Measurements from ENCODE around the gene TMUB1. TPM values are rescaled to one million over a fixed set of nuclear protein-coding genes. Genes with fewer than 3 reads are reported as not detected.

TMUB1 gene
- total RNA-seq, 1 donor from 2014 or later: 40.3 TPM

DNA sequence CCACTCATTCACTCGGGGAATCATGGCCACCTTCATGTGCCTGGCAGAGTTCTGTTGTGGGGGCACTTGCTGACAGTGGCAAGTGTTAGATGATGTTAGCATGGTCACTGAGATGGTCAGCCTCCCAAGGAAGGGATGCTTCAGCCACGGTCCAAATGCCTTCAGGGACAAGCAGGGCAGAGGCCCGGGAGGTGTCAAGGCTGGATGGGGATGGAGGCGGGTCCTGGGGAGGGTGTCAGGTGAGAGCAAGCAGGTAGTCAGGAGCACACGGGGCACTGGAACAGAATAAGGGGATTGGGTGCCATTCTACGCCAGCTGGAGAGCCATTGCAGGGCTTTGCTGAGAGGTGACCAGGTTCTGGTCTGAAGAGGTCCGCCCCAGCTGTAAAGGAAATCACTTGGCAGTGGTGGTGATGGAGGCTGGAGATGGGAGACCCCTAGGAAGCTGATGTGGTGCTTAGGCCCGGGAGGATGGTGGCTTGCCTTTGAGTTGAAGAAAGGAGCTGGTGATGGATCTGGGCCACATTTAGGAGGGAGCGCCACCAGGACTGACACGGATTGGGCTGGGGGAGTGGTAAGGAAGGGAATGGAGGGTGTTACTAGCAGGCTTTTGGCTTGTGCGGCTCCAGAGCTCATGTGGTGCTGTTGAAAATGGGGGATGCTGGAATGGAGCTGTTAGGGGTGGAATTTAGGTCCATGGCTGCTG is 27.1 kb upstream of the TMUB1 start:
- Histone ChIP-seq H3K27me3 (no peaks in the 10 kb centered on the region), H3K27ac (peak overlapping the region; percentile 79), H3K4me3 (peak overlapping the region in 1 of 2 donors; percentile 1), H3K4me1 (peaks cover 41% of the 10 kb centered on the region), H3K9me3 (no peaks in the 10 kb centered on the region), H3K36me3 (no peaks in the 10 kb centered on the region)
- TF ChIP-seq POLR2AphosphoS5 (IDR thresholded peaks at IDR 0.05; ENCODE audit: insufficient read depth in 1 of 2, low read depth in 1 of 2) (no peak), POLR2A (IDR thresholded peaks at IDR 0.05) (no peak)
- TF ChIP-seq, protein P1, sequence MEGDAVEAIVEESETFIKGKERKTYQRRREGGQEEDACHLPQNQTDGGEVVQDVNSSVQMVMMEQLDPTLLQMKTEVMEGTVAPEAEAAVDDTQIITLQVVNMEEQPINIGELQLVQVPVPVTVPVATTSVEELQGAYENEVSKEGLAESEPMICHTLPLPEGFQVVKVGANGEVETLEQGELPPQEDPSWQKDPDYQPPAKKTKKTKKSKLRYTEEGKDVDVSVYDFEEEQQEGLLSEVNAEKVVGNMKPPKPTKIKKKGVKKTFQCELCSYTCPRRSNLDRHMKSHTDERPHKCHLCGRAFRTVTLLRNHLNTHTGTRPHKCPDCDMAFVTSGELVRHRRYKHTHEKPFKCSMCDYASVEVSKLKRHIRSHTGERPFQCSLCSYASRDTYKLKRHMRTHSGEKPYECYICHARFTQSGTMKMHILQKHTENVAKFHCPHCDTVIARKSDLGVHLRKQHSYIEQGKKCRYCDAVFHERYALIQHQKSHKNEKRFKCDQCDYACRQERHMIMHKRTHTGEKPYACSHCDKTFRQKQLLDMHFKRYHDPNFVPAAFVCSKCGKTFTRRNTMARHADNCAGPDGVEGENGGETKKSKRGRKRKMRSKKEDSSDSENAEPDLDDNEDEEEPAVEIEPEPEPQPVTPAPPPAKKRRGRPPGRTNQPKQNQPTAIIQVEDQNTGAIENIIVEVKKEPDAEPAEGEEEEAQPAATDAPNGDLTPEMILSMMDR (IDR thresholded peaks at IDR 0.05): no peak
- DNase-seq (ENCODE audit: extremely low spot score in 2 of 2): no peak
- intact Hi-C loops (cut with DNase I): no loop called here

DNA sequence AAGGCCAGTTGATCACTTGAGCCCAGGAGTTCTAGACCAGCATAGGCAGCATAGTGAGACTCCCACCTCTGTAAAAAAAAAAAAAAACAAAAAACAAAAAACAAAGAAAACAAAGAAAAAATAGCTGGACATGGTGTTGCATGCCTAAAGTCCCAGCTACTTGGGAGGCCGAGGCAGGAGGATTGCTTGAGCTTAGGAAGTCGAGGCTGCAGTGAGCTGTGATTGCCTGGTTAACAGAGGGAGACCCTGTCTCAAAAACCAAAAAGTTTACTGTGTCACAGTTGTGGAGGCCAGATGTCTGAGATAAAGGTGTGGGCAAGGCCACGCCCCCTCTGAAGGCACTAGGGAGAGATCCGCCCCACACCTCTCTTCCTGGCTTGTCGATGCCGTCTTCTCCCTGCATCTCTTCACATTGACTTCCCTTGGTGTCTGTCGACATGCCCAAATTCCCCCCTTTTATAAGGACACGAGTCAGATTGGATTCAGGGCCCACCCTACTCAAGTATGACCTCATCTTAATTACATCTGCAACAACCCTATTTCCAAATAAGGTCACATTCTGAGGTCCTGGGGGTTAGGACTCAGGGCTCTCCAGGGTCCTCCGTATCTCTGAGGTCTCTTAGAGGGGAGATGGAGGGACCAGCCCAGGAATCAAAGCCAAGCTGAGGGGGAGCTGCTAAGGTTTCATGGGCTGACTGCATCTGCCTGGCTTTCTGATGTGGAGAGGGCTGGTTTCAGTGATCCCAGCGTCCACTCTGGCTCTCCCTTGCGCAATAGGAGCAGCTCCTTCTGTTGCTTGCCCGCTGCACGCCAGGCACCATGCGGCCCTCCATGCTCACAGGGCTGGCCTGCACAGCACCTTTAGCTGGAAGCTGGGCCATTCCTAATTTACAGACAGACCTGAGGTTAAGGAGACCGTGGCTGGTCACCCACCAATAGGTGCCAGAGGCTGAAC is 26.1 kb upstream of the TMUB1 start:
- Histone ChIP-seq H3K4me1 (peaks cover 51% of the 10 kb centered on the region), H3K9me3 (no peaks in the 10 kb centered on the region), H3K36me3 (no peaks in the 10 kb centered on the region), H3K27me3 (no peaks in the 10 kb centered on the region), H3K27ac (peak overlapping the region; percentile 79), H3K4me3 (no peak overlapping the region)
- no peak for DNase-seq (ENCODE audit: extremely low spot score in 2 of 2)
- TF ChIP-seq POLR2AphosphoS5 (IDR thresholded peaks at IDR 0.05; ENCODE audit: insufficient read depth in 1 of 2, low read depth in 1 of 2): peak in 1 of 2 donors; percentile 70
- no peak for TF ChIP-seq POLR2A (IDR thresholded peaks at IDR 0.05)
- intact Hi-C loops (cut with DNase I): loop anchor here (2.0 kb wide), 1 partner anchor 15 kb away; no protein-coding TSS in a partner anchor

DNA sequence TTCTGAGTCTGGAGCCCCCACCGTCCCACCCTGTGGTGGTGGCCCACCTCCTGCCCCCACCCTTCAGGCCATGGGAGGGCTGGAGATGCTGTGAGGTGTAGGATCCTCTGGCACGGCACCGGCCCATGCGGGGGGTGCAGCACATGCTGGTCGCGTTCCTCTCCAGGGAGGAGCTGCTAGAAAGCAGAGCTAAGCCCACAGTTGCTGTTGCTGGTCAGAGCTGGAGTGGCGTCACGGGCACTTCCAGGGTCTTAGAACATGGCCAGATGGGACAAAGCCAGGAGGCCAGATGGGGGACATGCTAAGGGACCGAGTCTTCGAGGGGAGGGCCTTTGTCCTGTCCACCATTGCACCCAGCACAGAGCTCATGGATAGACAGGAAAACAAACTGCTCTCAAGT is 24.6 kb upstream of the TMUB1 start:
- H3K36me3 ChIP-seq: no peaks in the 10 kb centered on the region
- H3K9me3 ChIP-seq: no peaks in the 10 kb centered on the region
- DNase-seq (ENCODE audit: extremely low spot score in 2 of 2): no peak
- intact Hi-C loops (cut with DNase I): loop anchor here (2.0 kb wide), 1 partner anchor 13 kb away; no protein-coding TSS in a partner anchor
- H3K4me3 ChIP-seq: no peak overlapping the region
- TF ChIP-seq, protein P1 (IDR thresholded peaks at IDR 0.05): no peak
- TF ChIP-seq POLR2AphosphoS5 (IDR thresholded peaks at IDR 0.05; ENCODE audit: insufficient read depth in 1 of 2, low read depth in 1 of 2) (no peak), POLR2A (IDR thresholded peaks at IDR 0.05) (no peak)
- H3K27me3 ChIP-seq: no peaks in the 10 kb centered on the region
- H3K27ac ChIP-seq: peak overlapping the region; percentile 79
- peaks cover 37% of the 10 kb centered on the region for H3K4me1 ChIP-seq

DNA sequence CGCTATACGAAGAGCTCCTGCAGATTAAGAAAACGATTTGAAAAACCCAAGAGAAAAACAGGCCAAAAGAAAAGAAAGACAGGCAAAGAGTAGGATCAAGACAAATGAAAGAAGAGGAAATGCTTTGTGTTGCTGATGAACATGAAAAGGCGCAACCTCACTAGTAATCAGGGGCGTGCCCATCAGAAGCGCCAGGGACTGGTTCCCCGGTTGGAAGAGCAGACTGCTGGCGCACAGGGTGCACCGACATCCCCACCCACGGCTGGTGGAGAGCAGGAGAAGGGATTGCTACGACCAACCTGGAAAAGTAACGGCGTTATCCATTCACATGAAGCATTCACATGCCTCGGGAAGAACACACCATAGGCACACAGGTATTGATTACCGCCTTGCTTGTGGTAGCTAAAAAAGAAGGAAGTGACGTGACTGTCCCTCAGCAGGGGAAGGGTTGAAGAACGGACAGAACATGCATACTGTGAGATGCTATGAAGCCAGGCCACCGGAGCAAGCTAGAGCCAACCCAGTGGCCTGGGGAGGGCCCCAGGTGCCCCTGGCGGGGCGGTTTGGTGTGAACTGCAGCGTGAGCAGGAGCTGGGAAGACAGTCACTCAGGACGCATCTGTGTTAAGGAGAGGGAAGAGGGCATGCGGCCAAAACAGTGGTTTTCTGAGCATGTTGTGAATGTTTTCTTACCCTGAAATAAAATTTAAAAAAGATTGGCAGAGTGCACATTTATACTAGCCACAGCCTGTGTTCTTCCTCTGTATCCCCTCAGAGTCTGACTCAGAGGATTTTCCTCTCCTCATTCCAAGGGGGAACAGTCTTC is 21.3 kb upstream of the TMUB1 start:
- TF ChIP-seq, protein P1 (IDR thresholded peaks at IDR 0.05): no peak
- TF ChIP-seq POLR2AphosphoS5 (IDR thresholded peaks at IDR 0.05; ENCODE audit: insufficient read depth in 1 of 2, low read depth in 1 of 2): no peak
- no peak for TF ChIP-seq POLR2A (IDR thresholded peaks at IDR 0.05)
- Histone ChIP-seq H3K4me1 (peaks cover 24% of the 10 kb centered on the region), H3K9me3 (no peaks in the 10 kb centered on the region), H3K27ac (peak overlapping the region; percentile 11), H3K36me3 (no peaks in the 10 kb centered on the region), H3K27me3 (no peaks in the 10 kb centered on the region), H3K4me3 (no peak overlapping the region)
- no peak for DNase-seq (ENCODE audit: extremely low spot score in 2 of 2)
- intact Hi-C loops (cut with DNase I): no loop called here

DNA sequence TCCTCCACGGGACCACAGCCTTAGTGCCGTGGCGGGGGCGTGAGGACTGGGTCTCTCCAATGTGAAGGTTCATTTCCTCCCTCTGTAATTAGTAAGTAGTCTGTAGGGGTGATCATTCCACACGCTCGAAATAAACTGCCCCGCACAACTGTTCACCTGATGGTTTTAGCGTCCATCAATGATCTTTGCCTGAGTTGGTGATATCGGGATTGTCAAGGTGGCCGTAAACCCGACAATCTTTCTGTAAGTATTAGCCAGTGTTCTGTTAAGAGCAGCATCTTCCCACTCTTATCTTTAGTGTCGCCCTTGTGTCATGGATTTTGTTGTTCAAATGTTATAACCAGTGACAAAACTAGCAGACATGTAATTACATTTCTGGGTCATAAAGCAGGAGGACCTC is 20.7 kb upstream of the TMUB1 start:
- Histone ChIP-seq H3K4me1 (peaks cover 24% of the 10 kb centered on the region), H3K27ac (no peak overlapping the region), H3K27me3 (no peaks in the 10 kb centered on the region), H3K4me3 (no peak overlapping the region), H3K36me3 (no peaks in the 10 kb centered on the region), H3K9me3 (no peaks in the 10 kb centered on the region)
- intact Hi-C loops (cut with DNase I): no loop called here
- DNase-seq (ENCODE audit: extremely low spot score in 2 of 2): no peak
- TF ChIP-seq, protein P1 (IDR thresholded peaks at IDR 0.05): no peak
- TF ChIP-seq POLR2A (IDR thresholded peaks at IDR 0.05) (no peak), POLR2AphosphoS5 (IDR thresholded peaks at IDR 0.05; ENCODE audit: insufficient read depth in 1 of 2, low read depth in 1 of 2) (no peak)
